Right cardiac atrium (tissue), 5 donors: Measurements from ENCODE around the gene CTSF. TPM values are rescaled to one million over a fixed set of nuclear protein-coding genes. Genes with fewer than 3 reads are reported as not detected.
"Not testable (repeated sequence)": the region's sequence is repeated elsewhere in the genome, so short reads cannot be mapped to it uniquely, and the experiment has no call there.

Experiments
- ATAC-seq, 2 donors: fragments of 200-7000 bp; cut with Tn5 transposase; one replicate each; pipeline versions ENCODE4 v1.8.0 to v1.9.1; 2020; ENCODE audit warnings: moderate library complexity in 2 of 2, mild to moderate bottlenecking in 1 of 2
- DNase-seq, 3 donors: peaks; one replicate each; pipeline ENCODE4 v3.0.0-alpha.2; 2020
- H3K27ac ChIP-seq: one replicate; pipeline ENCODE4 v1.5.1; 2013; ENCODE audit warnings: mild to moderate bottlenecking, low read length, control low read depth, moderate library complexity
- H3K27me3 ChIP-seq: one replicate; pipeline ENCODE4 v1.6.1; 2013; ENCODE audit not compliant: control insufficient read depth, insufficient read depth
- H3K4me1 ChIP-seq: one replicate; pipeline ENCODE4 v1.6.1; 2013; ENCODE audit warnings: low read length; ENCODE audit not compliant: control insufficient read depth, insufficient read depth
- H3K4me3 ChIP-seq: one replicate; pipeline ENCODE4 v1.5.1; 2013; ENCODE audit warnings: low read length, control low read depth
- H3K9me3 ChIP-seq: one replicate; pipeline ENCODE4 v1.6.1; 2013; ENCODE audit warnings: low read length; ENCODE audit not compliant: control insufficient read depth
- WGBS: extraction: QIAGEN DNeasy Blood & Tissue Kit; methylation state at CpG from one replicate; pipeline ENCODE4 v1.1.7; 2013; 5-methylcytosine and 5-hydroxymethylcytosine counted together
- intact Hi-C, 4 donors: fragments of 100-400 bp; cut with DNase I; formaldehyde crosslinking; loops; one replicate each; pipeline versions ENCODE4 v1.11.0 to v1.14.0; 2022 to 2023
- long read RNA-seq, 4 donors: library from polyadenylated mRNA; unstranded; transcript quantifications; one replicate each; pipeline ENCODE4 v2.0.0, GENCODE V29; 2020 to 2021
- polyA plus RNA-seq: library from polyadenylated mRNA; stranded (reverse); fragments of 200-250 nt; gene quantifications from one replicate; pipeline ENCODE4 v1.2.3, GENCODE V29; 2013
- total RNA-seq, 4 donors: library from RNA; stranded (reverse); fragmentation: NEBNext Ultra II Directional; extraction: Animal tissue kit (Norgen Biotek cat#: 25700); gene quantifications; one replicate each; pipeline ENCODE4 v1.2.1, GENCODE V29; 2021
- donor health status: healthy with polysubstance abuse.
- donor health status: DM: no; HTN: yes; CAD: no.
- donor health status: DM: no; HTN: no; CAD: no.
- donor health status: DM: no; HTN: yes; CAD: no; lungs with severe emphysema.
- donor health status: DM: yes; HTN: yes; CAD: no.

The CTSF gene
- total RNA-seq (100 to 1,000 TPM in 2 of 4 donors, 10 to 100 TPM in 2; 85.5 to 136 (median 95.2) TPM), polyA plus RNA-seq (56.0 TPM)
- long read RNA-seq, donor 1, transcript CTSF-201 (13 exons, 2,035 nt) = major isoform, 496 of 595 reads
- long read RNA-seq, donor 1, partial matches to known transcripts = 44 of 595 reads
- long read RNA-seq, donor 1, other reads (novel, unspliced or antisense) = 52 of 595 reads
- long read RNA-seq, donor 2, transcript CTSF-201 (13 exons, 2,035 nt) = major isoform, 231 of 287 reads
- long read RNA-seq, donor 2, partial matches to known transcripts = 34 of 287 reads
- long read RNA-seq, donor 2, other reads (novel, unspliced or antisense) = 20 of 287 reads
- long read RNA-seq, donor 3, transcript CTSF-201 (13 exons, 2,035 nt) = major isoform, 823 of 966 reads
- long read RNA-seq, donor 3, partial matches to known transcripts = 86 of 966 reads
- long read RNA-seq, donor 3, other reads (novel, unspliced or antisense) = 57 of 966 reads
- long read RNA-seq, donor 4, transcript CTSF-201 (13 exons, 2,035 nt) = major isoform, 352 of 407 reads
- long read RNA-seq, donor 4, partial matches to known transcripts = 20 of 407 reads
- long read RNA-seq, donor 4, other reads (novel, unspliced or antisense) = 34 of 407 reads

DNA sequence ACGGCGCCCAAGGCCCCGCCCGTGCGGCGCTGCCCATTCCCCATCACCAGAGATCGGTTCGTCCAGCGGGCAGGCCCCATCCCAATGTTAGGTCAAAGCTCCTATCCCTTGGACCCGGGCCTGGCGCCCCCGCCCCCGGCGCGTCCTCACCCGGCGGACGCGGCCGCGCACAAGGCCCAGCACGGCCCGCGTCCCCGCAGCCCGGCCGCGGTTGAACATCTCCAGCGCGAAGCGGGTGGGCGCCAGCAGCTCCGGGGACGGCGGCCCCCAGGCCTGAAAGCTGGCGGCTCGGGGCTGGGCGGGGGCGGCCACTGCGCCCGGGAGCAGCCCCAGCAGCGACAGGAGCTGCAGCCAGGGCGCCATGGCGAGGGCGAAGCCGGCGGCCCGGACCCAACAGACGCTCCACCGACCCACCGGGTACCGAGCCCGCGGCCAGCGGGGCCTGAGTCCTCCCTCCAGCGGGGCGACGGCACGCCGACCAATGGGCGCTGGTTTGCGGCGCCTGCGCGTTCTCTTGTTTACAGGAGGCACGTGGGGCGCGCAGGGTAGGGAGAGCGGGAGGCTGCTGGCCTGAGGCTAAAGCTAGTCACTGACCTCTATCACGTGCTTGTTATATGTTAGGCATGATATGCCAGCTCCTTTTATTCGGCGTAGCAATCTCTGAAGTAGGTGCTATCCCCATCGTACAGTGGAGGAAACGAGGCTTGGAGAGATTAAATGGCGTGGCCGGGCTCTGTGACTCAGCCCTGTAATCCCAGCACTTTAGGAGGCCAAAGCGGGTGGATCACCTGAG is at the start of gene CTSF:
Gene CTSF, minus strand, starts transcription at position 483 of the 793 bp plus-strand sequence. Its CDS starts 120 bp downstream, at position 363.
- H3K27ac ChIP-seq = no peak within 1 kb of the TSS
- WGBS = 2% methylated on average over 77 of the region's 77 CpGs
- peak; percentile 96 for ATAC-seq
- H3K4me1 ChIP-seq = no peaks in the 10 kb centered on the region
- peak; percentile 89 to 96 (median 96) for DNase-seq
- no peaks in the 10 kb centered on the region for H3K27me3 ChIP-seq
- peak within 1 kb of the TSS; percentile 61 for H3K4me3 ChIP-seq
- H3K9me3 ChIP-seq = no peaks in the 10 kb centered on the region
- intact Hi-C loops = no loop called here

DNA sequence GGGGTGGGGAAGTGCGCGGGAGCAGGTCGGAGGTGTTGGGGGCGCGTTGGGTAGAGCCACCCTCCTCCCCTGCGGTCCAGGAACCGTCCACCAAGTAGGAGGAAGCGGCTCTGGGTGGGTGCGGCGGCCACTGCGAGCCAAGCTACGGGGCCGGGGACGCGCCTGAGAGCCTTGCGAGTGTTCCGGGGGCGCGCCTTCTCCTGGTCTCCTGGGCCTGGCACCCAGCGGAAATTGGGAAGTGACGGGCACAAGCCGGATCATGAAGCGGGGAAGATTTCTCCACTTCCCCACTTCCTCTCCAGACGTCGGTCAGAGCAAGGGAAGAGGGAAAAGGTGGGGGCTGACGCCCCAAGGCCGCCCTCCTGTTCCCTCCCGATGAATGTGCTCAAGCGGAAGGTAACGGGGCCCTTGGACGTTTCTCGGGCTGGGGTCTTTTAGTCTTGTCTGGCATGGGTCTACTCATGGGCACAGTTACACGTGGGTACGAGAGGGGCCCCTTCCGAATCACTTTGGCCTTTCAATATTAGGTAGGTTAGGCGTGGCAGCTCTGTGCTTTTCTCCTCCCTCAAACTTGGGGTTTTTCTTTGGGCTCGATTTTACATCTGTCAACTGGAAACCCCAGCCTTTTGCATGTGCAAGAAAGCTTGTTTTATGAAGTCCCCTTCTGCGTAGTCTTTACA is 48.9 kb upstream of the CTSF start:
- under 1% methylated on average over 38 of the region's 38 CpGs for WGBS
- intact Hi-C loops = no loop called here

GRCh38 chr11:66616379-66617154 is 48.2 kb upstream of the CTSF start, which contains the start of gene RBM14:
Gene RBM14 (plus strand): TSS chr11:66616630. CDS start chr11:66616721, 91 bp downstream.
- peak; percentile 98 for ATAC-seq
- Histone ChIP-seq H3K4me1 (peaks cover 2% of the 10 kb centered on the region), H3K4me3 (peak within 1 kb of the TSS; percentile 59), H3K9me3 (no peaks in the 10 kb centered on the region), H3K27me3 (no peaks in the 10 kb centered on the region), H3K27ac (peak within 1 kb of the TSS; percentile 84)
- intact Hi-C loops = no loop called here
- WGBS = under 1% methylated on average over 90 of the region's 90 CpGs
- DNase-seq = peak; percentile 99

More for the DNA sequence above, 48.9 kb upstream of the CTSF start:
- peak overlapping the region; percentile 42 for H3K4me3 ChIP-seq
- no peaks in the 10 kb centered on the region for H3K27me3 ChIP-seq
- ATAC-seq (peak; percentile 55 to 71), DNase-seq (peak; percentile 83 to 93 (median 92))
- H3K27ac ChIP-seq = peak overlapping the region; percentile 83
- H3K9me3 ChIP-seq = no peaks in the 10 kb centered on the region
- H3K4me1 ChIP-seq = peaks cover 2% of the 10 kb centered on the region

- H3K4me3 ChIP-seq = no peak overlapping the region
- ATAC-seq = no peak
- no peaks in the 10 kb centered on the region for H3K9me3 ChIP-seq
- H3K27ac ChIP-seq = no peak overlapping the region
- no peaks in the 10 kb centered on the region for H3K4me1 ChIP-seq
- intact Hi-C loops = no loop called here
- WGBS = 63% methylated on average over 13 of the region's 13 CpGs
- DNase-seq = no peak
- H3K27me3 ChIP-seq = no peaks in the 10 kb centered on the region
These were observed 45.7 kb upstream of the CTSF start for GRCh38 chr11:66614073-66614472.

DNA sequence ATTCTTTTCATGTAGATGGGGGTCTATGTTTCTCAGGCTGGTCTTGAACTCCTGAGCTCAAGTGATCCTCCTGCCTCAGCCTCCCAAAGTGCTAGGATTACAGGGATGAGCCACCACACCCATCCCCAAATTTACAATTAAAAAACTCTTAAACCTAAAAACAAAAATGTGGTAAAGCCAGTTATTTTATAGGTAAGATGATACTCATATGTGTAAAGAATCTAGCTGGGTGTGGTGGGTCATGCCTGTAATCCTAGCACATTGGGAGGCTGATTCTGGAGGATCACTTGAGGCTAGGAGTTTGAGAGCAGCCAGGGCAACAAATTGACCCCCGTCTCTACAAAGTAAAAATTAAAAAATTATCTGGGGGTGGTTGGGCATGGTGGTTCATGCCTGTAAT is 44.1 kb upstream of the CTSF start:
- ATAC-seq = no peak
- no peaks in the 10 kb centered on the region for H3K27me3 ChIP-seq
- no peak overlapping the region for H3K4me3 ChIP-seq
- no peaks in the 10 kb centered on the region for H3K9me3 ChIP-seq
- intact Hi-C loops = no loop called here
- H3K4me1 ChIP-seq = no peaks in the 10 kb centered on the region
- no peak overlapping the region for H3K27ac ChIP-seq
- DNase-seq = no peak
- 85% methylated on average over 1 of the region's 1 CpG for WGBS

DNA sequence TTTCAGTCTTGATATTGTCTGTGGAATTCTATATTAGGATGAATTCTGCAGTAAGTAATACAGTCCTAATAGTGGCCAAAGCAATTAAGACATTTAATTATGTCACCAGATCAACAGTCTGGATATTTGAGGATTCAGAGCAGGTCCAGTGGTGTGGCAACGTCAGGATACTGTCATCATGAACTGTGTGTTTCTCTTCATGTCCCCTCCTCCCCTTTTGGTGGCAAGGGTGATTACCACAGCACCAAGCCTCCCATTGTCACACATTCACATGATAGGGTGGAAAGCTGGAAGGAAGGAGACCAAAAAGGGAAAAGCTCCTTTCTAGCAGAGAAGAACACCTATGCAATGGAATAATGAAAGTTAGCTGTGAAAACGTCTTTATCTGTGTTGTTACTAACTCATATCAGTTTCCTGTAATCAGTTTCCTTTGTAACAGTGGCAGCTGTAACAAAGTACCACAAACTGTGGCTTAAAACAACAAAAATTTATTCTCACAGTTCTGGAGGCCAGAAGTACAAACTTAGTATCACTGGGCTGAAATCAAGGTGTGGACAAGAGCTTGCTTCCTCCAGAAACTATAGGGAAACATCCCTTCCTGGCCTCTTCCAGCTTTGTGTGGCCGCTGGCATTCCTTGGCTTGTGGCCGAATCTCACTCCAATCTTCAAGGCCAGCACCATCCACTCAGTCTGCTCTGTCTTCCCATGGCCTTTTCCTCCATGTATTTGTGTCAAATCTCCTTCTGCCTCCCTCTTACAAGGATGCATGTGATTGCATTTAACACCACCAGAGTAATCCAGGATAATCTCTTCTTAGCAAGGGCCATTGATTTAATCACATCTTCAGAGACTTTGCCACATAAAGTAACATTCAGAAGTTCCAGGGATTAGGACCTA is 41.6 kb upstream of the CTSF start:
- no peak overlapping the region for H3K27ac ChIP-seq
- intact Hi-C loops = no loop called here
- DNase-seq (no peak), ATAC-seq (no peak)
- no peaks in the 10 kb centered on the region for H3K27me3 ChIP-seq
- no peak overlapping the region for H3K4me3 ChIP-seq
- no peaks in the 10 kb centered on the region for H3K4me1 ChIP-seq
- no peaks in the 10 kb centered on the region for H3K9me3 ChIP-seq
- 61% methylated on average over 4 of the region's 4 CpGs for WGBS

DNA sequence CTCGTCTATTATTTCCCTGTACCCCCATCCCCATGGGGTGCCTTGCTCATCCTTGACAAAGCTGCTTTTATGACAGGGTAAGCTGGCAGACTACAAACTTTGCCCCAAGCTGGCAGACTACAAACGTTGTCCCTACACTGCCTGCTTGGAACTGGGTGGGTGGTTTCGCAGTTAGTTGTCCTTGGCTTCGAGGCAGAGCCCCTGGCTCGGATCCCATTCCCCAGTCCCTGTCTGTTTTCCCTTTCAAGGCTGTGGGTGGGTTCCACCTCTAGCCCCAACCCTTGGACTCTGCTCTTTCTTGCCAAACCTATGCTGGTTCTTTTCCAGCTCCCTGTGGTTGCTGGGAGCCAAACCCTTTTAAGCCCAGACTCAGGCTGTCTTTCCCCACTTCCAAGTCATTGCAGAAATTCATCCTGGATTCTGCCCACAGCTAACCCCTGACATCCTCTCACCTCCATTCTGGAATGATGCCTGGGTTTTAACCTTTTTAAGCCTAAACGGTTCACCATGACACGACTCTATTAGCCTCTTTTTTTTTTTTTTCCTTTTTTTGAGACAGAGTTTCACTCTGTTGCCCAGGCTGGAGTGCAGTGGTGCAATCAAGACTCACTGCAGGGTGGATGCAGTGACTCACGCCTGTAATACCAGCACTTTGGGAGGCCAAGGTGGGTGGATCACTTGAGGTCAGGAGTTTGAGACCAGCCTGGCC is 38.9 kb upstream of the CTSF start:
- DNase-seq (peak; percentile 79 to 91 (median 85)), ATAC-seq (peak; percentile 83 to 88)
- intact Hi-C loops = no loop called here
- 24% methylated on average over 8 of the region's 8 CpGs for WGBS
- H3K4me1 ChIP-seq = no peaks in the 10 kb centered on the region
- H3K4me3 ChIP-seq = no peak overlapping the region
- H3K27ac ChIP-seq = peak overlapping the region; percentile 33
- no peaks in the 10 kb centered on the region for H3K27me3 ChIP-seq
- no peaks in the 10 kb centered on the region for H3K9me3 ChIP-seq

DNA sequence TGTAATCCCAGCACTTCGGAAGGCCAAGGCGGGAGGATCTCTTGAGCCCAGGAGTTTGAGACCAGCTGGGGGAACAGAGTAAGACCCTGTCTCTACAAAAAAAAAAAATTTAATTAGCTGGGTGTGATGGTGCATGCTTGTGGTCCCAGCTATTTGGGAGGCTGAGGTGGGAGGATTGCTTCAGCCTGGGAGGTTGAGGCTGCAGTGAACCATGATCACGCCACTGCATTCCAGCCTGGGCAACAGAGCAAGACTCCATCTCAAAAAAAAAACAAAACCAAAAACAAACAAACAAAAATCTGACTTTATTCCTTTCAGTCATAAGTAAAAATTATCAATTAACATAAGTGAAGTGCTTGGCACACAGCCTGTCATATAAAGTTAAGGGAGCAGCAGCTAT is 38.2 kb upstream of the CTSF start:
- H3K27ac ChIP-seq = peak overlapping the region; percentile 33
- H3K27me3 ChIP-seq, H3K9me3 ChIP-seq, ATAC-seq, DNase-seq, intact Hi-C loops, H3K4me1 ChIP-seq, H3K4me3 ChIP-seq: not testable (repeated sequence)
- 92% methylated on average over 3 of the region's 3 CpGs for WGBS

- no peak for DNase-seq
- Histone ChIP-seq H3K9me3 (no peaks in the 10 kb centered on the region), H3K27me3 (no peaks in the 10 kb centered on the region), H3K27ac (no peak overlapping the region), H3K4me1 (no peaks in the 10 kb centered on the region), H3K4me3 (no peak overlapping the region)
- ATAC-seq = no peak
- intact Hi-C loops = no loop called here
- 84% methylated on average over 5 of the region's 5 CpGs for WGBS
These were observed 35.7 kb upstream of the CTSF start for GRCh38 chr11:66604155-66604554.
